Activated CD4-positive, alpha-beta T cell treated with anti-CD3 and anti-CD28 coated beads, Interleukin-2, amount 50 U/mL, for 16 hours (primary cell): ENCODE results near the gene TBC1D8B.
A peak's percentile ranks its signal among the peaks of the same experiment; 100 is the strongest.

Experiments
- DNase-seq: peaks from one replicate; pipeline ENCODE4 v3.0.0-alpha.2; 2020

Gene TBC1D8B

DNA sequence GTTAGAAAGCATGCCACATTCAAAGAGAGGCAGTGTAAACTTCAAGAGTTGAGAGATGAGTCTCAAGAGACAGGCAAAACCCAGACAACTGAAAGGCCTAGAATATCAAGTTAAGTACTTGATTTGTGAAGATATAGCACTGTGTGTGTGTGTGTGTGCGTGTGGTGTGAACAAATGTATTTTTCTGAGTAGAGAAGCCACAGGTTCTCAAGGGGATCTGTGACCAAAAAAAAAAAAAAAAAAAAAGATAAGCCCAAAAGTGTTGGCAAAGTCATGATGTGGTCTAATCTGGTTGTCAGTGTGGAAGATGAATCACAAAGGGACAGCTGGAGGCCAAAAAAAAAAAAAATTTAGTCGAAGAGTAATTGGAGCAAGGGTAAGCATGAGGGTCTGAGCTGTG is 96.8 kb downstream of the TBC1D8B start:
- no peak for DNase-seq

DNA sequence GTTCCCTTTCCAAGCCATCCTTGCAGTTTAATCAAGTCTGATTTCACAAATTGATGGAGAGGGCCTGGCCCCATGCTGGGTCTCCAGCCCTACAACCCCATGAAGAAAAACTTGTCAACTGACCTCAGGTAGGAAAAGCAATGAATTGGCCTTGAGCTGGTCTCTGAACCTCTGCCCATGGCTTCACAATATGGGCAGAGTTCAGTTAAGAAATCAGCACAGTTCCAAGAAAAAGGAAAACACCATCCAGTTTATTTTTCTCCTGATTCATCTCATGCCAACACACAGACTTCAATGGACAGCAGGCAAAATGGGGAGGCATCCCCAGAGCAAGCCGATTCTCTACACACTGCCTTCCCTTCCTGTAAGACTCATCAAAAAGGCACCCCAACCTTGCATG is 97.4 kb downstream of the TBC1D8B start:
- no peak for DNase-seq

GRCh38 chrX:106901341-106901740 is 98.9 kb downstream of the TBC1D8B start:
- no peak for DNase-seq

- DNase-seq: no peak
These were observed 99.3 kb downstream of the TBC1D8B start for GRCh38 chrX:106901781-106902219.

DNA sequence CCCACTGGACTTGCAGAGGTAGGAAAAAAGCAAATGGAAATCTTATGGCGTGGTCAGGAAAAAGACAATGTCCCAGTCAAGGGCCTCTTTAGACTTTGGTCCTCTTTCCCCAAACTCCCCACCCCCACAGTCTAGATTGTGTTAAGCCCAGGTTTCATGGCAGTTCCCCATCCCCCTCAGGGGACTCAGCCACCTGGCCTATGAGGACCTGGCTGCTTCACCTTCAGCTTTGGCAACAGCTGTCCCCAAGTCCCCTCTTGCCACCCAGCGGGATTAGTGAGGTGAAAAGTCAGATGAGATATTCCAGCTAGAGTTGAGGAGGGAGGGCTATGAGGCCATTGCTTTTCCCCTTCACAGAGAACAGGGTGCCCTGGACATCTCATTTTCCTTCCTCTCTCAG is 100.2 kb downstream of the TBC1D8B start:
- DNase-seq: no peak

- no peak for DNase-seq
These were observed 100.9 kb downstream of the TBC1D8B start, which contains the start of gene RIPPLY1 for GRCh38 chrX:106903291-106903824. TSS of gene RIPPLY1 (minus strand) at chrX:106903341. CDS start at chrX:106903287, 54 bp downstream.

GRCh38 chrX:106903856-106904528 is 101.5 kb downstream of the TBC1D8B start:
- no peak for DNase-seq

DNA sequence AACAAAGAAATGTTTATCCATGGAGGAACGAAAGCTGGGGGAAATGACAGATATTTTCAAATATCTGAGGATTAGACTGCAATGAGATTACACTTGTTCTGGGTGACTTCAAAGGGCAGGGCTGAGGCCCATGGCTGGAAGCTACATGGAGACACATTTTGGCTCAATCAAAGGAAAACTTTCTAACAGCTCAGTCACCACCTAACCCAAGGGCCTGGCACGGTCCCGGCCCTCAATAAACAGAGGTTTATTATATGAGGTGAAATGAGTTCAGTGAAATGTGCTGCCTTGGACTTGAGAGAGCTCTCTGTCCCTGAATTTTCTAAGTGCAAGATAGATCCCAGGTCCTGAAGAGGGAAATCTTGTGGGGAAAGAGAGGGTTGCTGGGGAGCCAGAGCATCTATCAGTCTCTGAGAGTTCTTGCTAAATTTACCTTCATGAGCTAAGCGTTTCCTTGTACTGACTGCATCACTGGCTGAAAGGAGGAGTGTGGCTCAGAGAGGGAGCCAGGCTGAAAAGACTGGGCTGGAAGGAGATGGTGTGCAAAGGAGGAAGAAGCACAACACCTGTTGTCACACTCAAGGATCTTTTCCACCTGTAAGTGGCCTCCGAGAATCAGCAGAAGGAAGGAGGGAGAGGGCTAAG is 102.7 kb downstream of the TBC1D8B start:
- DNase-seq: no peak

GRCh38 chrX:106906361-106906760 is 103.9 kb downstream of the TBC1D8B start:
- no peak for DNase-seq

DNA sequence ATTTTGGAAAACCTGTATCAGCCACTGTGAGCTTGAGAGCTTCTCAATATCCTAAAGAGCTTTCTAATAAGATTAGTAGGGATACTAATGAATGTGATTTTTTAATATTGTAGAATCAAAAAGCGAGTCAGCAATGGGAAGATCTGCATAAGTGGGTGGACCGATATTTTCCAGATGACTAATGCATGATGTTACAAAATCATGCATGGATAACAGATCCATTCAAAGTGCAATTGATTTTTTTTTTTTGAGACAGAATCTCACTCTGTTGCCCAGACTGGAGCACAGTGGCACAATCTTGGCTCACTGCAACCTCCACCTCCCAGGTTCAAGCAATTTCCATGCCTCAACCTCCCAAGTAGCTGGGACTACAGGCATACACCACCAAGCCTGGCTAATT is 110.4 kb downstream of the TBC1D8B start:
- no peak for DNase-seq

DNA sequence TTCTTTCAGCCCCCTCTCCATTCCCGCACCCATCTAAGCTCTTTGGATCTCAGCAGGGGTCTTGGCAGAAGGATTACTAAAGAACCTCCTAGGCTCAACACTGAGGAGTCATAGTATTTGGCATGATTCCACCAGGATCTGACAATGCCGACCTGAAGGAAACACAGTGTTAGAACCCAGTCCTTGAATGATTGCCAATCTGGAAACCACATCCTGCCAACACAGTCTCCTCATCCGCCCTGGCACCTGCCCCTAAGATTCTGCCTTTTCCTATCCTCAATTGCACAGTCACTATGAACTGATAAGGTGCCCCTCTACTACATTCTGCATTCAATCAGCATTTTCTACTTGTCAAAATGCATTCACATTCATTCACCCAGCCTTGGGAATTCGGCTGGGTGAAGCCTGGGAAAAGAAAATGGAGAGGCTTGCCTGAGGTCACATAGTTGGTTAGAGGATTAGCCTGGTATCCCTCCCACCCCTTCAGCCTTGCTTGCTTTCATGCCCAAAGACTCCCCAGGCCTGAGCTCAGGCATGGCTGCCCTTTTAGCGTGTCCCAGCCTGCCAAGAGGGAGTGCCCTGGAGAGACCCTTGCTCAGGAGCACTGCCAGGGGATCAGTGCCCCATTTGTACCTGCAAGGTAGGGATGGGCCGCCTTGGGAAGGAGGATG is 115.5 kb downstream of the TBC1D8B start:
- peak; percentile 10 for DNase-seq

DNA sequence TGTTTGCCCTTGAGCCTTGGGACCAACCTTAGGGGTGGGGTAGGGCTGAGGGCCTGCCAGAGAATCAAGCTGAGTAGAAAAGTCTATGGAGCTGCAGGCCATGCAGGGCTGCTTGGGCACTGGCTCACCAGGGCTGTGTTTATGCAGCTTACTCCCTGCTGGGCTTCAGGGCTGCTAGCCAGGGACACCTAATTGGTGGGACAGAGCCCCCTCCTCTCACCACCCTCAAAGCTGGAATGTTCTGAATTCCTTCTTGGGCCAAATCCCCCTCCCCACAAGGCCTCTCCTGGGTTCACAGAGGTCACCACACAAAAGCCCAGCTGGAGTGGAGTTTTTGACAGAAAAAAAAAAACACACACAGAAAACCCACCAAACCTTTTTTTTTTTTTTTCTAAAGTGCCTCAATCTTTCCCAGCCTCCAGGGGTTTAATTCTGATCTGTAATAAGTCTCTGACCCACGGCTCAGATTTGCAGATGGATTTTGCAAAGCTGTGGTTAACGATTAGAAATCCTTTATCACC is 117.5 kb downstream of the TBC1D8B start, which contains the start of gene CLDN2:
Gene CLDN2, plus strand, starts transcription at position 471 of the 521 bp plus-strand sequence. CDS start 7,827 bp downstream, outside the sequence.
- DNase-seq: no peak

- no peak for DNase-seq
These were observed 119.2 kb downstream of the TBC1D8B start for GRCh38 chrX:106921637-106922036.
